GM12878 (cell line): ENCODE results near the gene UNCX. TPM values are rescaled to one million over a fixed set of nuclear protein-coding genes. Genes with fewer than 3 reads are reported as not detected.

Experiments
- ATAC-seq: fragments of 200-7000 bp; cut with Tn5 transposase; 3 replicates; pipeline ENCODE4 v1.9.1; 2020; ENCODE audit warnings: mild to moderate bottlenecking, moderate library complexity
- BruUV-seq: library from RNA; stranded (reverse); fragments of 400-500 nt; replicated peaks from 2 replicates; lab custom pipeline; 2021; lab: Mats Ljungman, UMichigan
- CTCF ChIA-PET: fragments of 300-600 bp; sonication (Branson Sonifier 250); formaldehyde crosslinking; extraction: SDS; loops from one replicate; lab custom pipeline; 2021; ENCODE audit warnings: inconsistent platforms; lab: Yijun Ruan, JAX
- POLR2A ChIA-PET: fragments of 350-600 bp; formaldehyde crosslinking; extraction: SDS; loops from one replicate; lab custom pipeline; 2021; ENCODE audit warnings: inconsistent platforms; lab: Charles Lee
- RAD21 ChIA-PET: fragments of 300-600 bp; sonication (Branson Sonifier 250); formaldehyde crosslinking; loops from one replicate; lab custom pipeline; 2023; ENCODE audit warnings: antibody characterized with exemption; ENCODE audit not compliant: unreplicated experiment; lab: Charles Lee
- SMC1A ChIA-PET: fragments of 300-600 bp; sonication (Branson Sonifier 250); formaldehyde crosslinking; loops from one replicate; lab custom pipeline; 2023; ENCODE audit not compliant: unreplicated experiment, uncharacterized antibody; lab: Charles Lee
- DNase-seq: peaks from one replicate; pipeline ENCODE4 v3.0.0-alpha.2; 2011; ENCODE audit warnings: low read depth, low spot score
- FAIRE-seq: peaks from 3 replicates; lab custom pipeline; 2011; peaks lifted over from hg19 to GRCh38; lab: Jason Lieb, UNC
- H2AFZ ChIP-seq: 2 replicates; pipeline ENCODE4 v1.6.0; 2011; ENCODE audit warnings: low read depth, low read length, control low read depth; ENCODE audit not compliant: control insufficient read depth
- H3K27ac ChIP-seq: 2 replicates; pipeline ENCODE4 v1.5.1; 2011; ENCODE audit warnings: control low read depth; ENCODE audit not compliant: control insufficient read depth, insufficient read depth
- H3K27me3 ChIP-seq, 2 experiments: replicated peaks in 1 of 2; 2 replicates each; pipeline versions ENCODE4 v1.6.0 to v1.6.1; 2011; ENCODE audit warnings: low read length in 1 of 2; ENCODE audit not compliant: control insufficient read depth in 2 of 2, insufficient read depth in 2 of 2
- H3K36me3 ChIP-seq, 2 experiments: 2 replicates each; pipeline ENCODE4 v1.5.1; 2011; ENCODE audit warnings: low read length in 1 of 2; ENCODE audit not compliant: control insufficient read depth in 2 of 2, insufficient read depth in 2 of 2
- H3K4me1 ChIP-seq: 2 replicates; pipeline ENCODE4 v1.6.1; 2011; ENCODE audit warnings: mild to moderate bottlenecking, low read length, moderate library complexity, mixed read lengths; ENCODE audit not compliant: control insufficient read depth, insufficient read depth
- H3K4me2 ChIP-seq: 2 replicates; pipeline ENCODE4 v1.6.0; 2011; ENCODE audit warnings: control low read depth; ENCODE audit not compliant: control insufficient read depth, insufficient read depth
- H3K4me3 ChIP-seq: fragments of 200-600 bp; sonication (generic); 2 replicates; pipeline ENCODE4 v1.5.1; 2016
- H3K79me2 ChIP-seq: 2 replicates; pipeline ENCODE4 v1.6.0; 2011; ENCODE audit warnings: low read length; ENCODE audit not compliant: control insufficient read depth, insufficient read depth
- H3K9ac ChIP-seq: 2 replicates; pipeline ENCODE4 v1.8.0; 2011; ENCODE audit warnings: low read length, control low read depth, mixed read lengths; ENCODE audit not compliant: control insufficient read depth, insufficient read depth
- H3K9me3 ChIP-seq: replicated peaks from 3 replicates; pipeline ENCODE4 v1.5.1; 2011; ENCODE audit warnings: mild to moderate bottlenecking, low read length; ENCODE audit not compliant: control insufficient read depth, insufficient read depth
- H4K20me1 ChIP-seq: 2 replicates; pipeline ENCODE4 v1.6.0; 2011; ENCODE audit not compliant: control insufficient read depth, insufficient read depth
- CHD2 ChIP-seq: IDR thresholded peaks from 2 replicates; pipeline ENCODE4 v1.6.1; 2011; ENCODE audit warnings: low read depth, low read length, improper control_type of control experiment, borderline replicate concordance
- NBN ChIP-seq: fragments of 450-650 bp; IDR thresholded peaks from 2 replicates; pipeline ENCODE4 v1.6.1; 2016
- SMARCA5 ChIP-seq: fragments of 450-650 bp; IDR thresholded peaks from 2 replicates; pipeline ENCODE4 v1.6.1; 2017; ENCODE audit warnings: mild to moderate bottlenecking
- SREBF2 ChIP-seq: IDR thresholded peaks from 2 replicates; pipeline ENCODE4 v1.6.1; 2012; ENCODE audit warnings: mild to moderate bottlenecking, low read length
- SUZ12 ChIP-seq: fragments of 200-600 bp; sonication (generic); IDR thresholded peaks from one replicate; pipeline ENCODE4 v1.6.1; 2018; ENCODE audit warnings: antibody characterized with exemption, mild to moderate bottlenecking; ENCODE audit not compliant: unreplicated experiment
- ZBTB33 ChIP-seq: fragments of 450-650 bp; IDR thresholded peaks from 2 replicates; pipeline ENCODE4 v1.6.1; 2017; ENCODE audit warnings: mild to moderate bottlenecking
- ZBTB4 ChIP-seq: fragments of 450-650 bp; formaldehyde crosslinking; IDR thresholded peaks from 2 replicates; pipeline ENCODE4 v1.4.0; 2022; ENCODE audit warnings: mild to moderate bottlenecking, moderate library complexity
- ZNF217 ChIP-seq: fragments of 450-650 bp; IDR thresholded peaks from 2 replicates; pipeline ENCODE4 v1.6.1; 2017; ENCODE audit warnings: antibody characterized with exemption, mild to moderate bottlenecking
- ZNF24 ChIP-seq: fragments of 450-650 bp; IDR thresholded peaks from 2 replicates; pipeline ENCODE4 v1.6.1; 2017; ENCODE audit warnings: antibody characterized with exemption, mild to moderate bottlenecking
- WGBS: methylation state at CpG from one replicate; pipeline ENCODE4 v1.1.6; 2016; ENCODE audit warnings: low lambda C conversion rate; ENCODE audit not compliant: insufficient replicate concordance, insufficient coverage; ENCODE audit errors: missing lambda C conversion rate; 5-methylcytosine and 5-hydroxymethylcytosine counted together
- in situ Hi-C: fragments of 300-500 bp; cut with MboI; formaldehyde crosslinking; loops from 9 replicates; pipeline ENCODE4 v1.14.3; 2018; ENCODE audit warnings: mixed read lengths
- intact Hi-C: fragments of 100-400 bp; cut with micrococcal nuclease; formaldehyde crosslinking; loops from one replicate; pipeline ENCODE4 v1.14.2; 2022; ENCODE audit not compliant: unreplicated experiment
- polyA plus RNA-seq, 11 experiments: library from polyadenylated mRNA; depleted of rRNA in 4 of 11; unstranded in 6 of 11; stranded (reverse) in 5 of 11; fragments of >200 nt; fragmentation: Nextera tagmentation in 4 of 11; fragmentation: Illumina TruSeq in 1 of 11; extraction: Ambion mirVana in 4 of 11; extraction: Trizol in 1 of 11; gene quantifications; 1 replicate in 1 of 11; 2 replicates in 10 of 11; pipeline versions ENCODE4 v1.2.1 to v1.2.3, GENCODE V29; 2011 to 2016; ENCODE audit warnings: inconsistent platforms in 2 of 11, missing spikeins in 2 of 11, low read depth in 1 of 11
- total RNA-seq, 4 experiments: library from RNA; depleted of rRNA in 3 of 4; stranded (reverse); fragments of >200 nt in 3 of 4; fragmentation: Illumina TruSeq in 1 of 4; extraction: Trizol in 1 of 4; gene quantifications; 2 replicates each; pipeline versions ENCODE4 v1.2.1 to v1.2.3, GENCODE V29; 2013 to 2021
- TF ChIP-seq, protein P1 (sequence below): fragments of 450-650 bp; IDR thresholded peaks from 2 replicates; pipeline ENCODE4 v1.6.1; 2014; ENCODE audit warnings: mild to moderate bottlenecking
- TF ChIP-seq, protein P2 (sequence below): fragments of 150-350 bp; IDR thresholded peaks from 2 replicates; pipeline ENCODE4 v1.6.1; 2014; ENCODE audit warnings: mild to moderate bottlenecking, low read depth, low read length

UNCX gene
- total and polyA plus RNA-seq, 10 of the 15 experiments (the other 5 are each of a cell fraction or from before 2014, with no cell fraction given) = not detected

- Histone ChIP-seq H3K27me3 (peaks cover 0 to 7% of the 10 kb centered on the region in 2 experiments; a peak in 2 of 4 replicates), H3K79me2 (no peaks in the 10 kb centered on the region), H4K20me1 (no peaks in the 10 kb centered on the region), H3K4me2 (no peak overlapping the region), H3K4me3 (no peak overlapping the region), H3K9me3 (no peaks in the 10 kb centered on the region), H3K4me1 (no peaks in the 10 kb centered on the region), H3K27ac (no peak overlapping the region), H3K36me3 (no peaks in the 10 kb centered on the region)
- DNase-seq (no peak), FAIRE-seq (no peak), ATAC-seq (no peak)
- SMC1A ChIA-PET = no interaction called here
- intact Hi-C loops = loop anchor here (5.0 kb wide), 1 partner anchor 182 kb away; no protein-coding TSS in a partner anchor
- TF ChIP-seq, protein P1, sequence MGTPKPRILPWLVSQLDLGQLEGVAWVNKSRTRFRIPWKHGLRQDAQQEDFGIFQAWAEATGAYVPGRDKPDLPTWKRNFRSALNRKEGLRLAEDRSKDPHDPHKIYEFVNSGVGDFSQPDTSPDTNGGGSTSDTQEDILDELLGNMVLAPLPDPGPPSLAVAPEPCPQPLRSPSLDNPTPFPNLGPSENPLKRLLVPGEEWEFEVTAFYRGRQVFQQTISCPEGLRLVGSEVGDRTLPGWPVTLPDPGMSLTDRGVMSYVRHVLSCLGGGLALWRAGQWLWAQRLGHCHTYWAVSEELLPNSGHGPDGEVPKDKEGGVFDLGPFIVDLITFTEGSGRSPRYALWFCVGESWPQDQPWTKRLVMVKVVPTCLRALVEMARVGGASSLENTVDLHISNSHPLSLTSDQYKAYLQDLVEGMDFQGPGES = no peak
- no peak for TF ChIP-seq SMARCA5
- TF ChIP-seq ZNF24 = no peak
- TF ChIP-seq ZBTB33 = no peak
- no peak for TF ChIP-seq ZBTB4
- TF ChIP-seq NBN = no peak
- TF ChIP-seq CHD2 = no peak
- no peak for TF ChIP-seq SUZ12
- no peak for TF ChIP-seq ZNF217
- TF ChIP-seq SREBF2 = no peak
- TF ChIP-seq, protein P2, sequence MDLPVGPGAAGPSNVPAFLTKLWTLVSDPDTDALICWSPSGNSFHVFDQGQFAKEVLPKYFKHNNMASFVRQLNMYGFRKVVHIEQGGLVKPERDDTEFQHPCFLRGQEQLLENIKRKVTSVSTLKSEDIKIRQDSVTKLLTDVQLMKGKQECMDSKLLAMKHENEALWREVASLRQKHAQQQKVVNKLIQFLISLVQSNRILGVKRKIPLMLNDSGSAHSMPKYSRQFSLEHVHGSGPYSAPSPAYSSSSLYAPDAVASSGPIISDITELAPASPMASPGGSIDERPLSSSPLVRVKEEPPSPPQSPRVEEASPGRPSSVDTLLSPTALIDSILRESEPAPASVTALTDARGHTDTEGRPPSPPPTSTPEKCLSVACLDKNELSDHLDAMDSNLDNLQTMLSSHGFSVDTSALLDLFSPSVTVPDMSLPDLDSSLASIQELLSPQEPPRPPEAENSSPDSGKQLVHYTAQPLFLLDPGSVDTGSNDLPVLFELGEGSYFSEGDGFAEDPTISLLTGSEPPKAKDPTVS = no peak
- TF ChIP-seq, all 136 proteins: peak for 0
- 68% methylated on average over 16 of the region's 37 CpGs for WGBS
- Histone ChIP-seq H2AFZ (no peak overlapping the region), H3K9ac (no peak overlapping the region)
- BruUV-seq = no TSS peak
- ChIA-PET POLR2A (no interaction called here), CTCF (no interaction called here), RAD21 (no interaction called here)
- in situ Hi-C loops = loop anchor here (5.0 kb wide), 1 partner anchor 202 kb away; no protein-coding TSS in a partner anchor
Measured at GRCh38 chr7:1229956-1230355, 2.7 kb upstream of the UNCX start.
